C4-2B (cell line): ENCODE measurements around the gene RGL2.

Experiments used
- ZFX ChIP-seq: fragments of 450-650 bp; IDR thresholded peaks from 2 replicates; pipeline ENCODE4 v1.6.1; 2017
- TF ChIP-seq, protein P1 (sequence below): fragments of 450-650 bp; conservative IDR thresholded peaks from 2 replicates; pipeline ENCODE4 v1.5.1; 2017; ENCODE audit warnings: mild to moderate bottlenecking

DNA sequence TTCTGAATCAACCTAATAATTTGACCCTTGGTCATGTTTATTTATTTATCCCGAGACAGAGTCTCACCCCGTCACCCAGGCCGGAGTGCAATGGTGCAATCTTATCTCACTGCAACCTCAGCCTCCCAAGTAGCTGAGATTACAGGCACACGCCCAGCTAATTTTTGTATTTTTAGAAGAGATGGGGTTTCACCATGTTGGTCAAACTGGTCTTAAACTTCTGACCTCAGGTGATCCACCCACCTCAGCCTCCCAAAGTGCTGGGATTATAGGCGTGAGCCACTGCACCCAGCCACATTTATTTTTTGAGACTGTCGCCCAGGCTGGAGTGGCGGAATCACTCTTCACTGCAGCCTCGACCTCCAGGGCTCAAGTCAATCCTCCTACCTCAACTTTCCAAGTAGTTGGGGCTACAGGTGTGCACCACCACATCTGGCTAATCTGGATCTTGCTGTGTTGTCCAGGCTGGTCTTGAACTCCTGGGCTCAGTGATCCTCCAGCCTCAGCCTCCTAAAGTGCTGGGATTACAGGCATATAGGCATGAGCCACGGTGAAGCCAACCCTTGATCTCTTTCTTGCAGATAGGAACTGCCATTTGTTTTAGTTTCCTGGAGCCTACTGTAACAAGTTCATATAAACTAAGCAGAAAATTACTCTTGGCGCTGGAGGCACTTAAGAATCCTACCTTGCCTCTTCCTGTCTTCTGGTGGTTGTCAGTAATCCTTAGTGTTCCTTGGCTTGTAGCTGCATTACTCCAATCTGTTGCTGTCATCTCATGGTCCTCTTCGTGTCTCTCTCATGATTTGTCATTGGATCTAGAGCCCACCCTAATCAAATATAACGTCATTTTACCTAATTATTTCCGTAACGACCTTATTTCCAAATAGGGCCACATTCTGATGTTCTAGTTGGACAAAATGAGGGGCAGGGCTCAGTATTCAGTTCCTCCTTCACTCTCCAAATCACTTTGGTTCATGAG lies 24.5 kb downstream of the RGL2 start:
- TF ChIP-seq, protein P1, sequence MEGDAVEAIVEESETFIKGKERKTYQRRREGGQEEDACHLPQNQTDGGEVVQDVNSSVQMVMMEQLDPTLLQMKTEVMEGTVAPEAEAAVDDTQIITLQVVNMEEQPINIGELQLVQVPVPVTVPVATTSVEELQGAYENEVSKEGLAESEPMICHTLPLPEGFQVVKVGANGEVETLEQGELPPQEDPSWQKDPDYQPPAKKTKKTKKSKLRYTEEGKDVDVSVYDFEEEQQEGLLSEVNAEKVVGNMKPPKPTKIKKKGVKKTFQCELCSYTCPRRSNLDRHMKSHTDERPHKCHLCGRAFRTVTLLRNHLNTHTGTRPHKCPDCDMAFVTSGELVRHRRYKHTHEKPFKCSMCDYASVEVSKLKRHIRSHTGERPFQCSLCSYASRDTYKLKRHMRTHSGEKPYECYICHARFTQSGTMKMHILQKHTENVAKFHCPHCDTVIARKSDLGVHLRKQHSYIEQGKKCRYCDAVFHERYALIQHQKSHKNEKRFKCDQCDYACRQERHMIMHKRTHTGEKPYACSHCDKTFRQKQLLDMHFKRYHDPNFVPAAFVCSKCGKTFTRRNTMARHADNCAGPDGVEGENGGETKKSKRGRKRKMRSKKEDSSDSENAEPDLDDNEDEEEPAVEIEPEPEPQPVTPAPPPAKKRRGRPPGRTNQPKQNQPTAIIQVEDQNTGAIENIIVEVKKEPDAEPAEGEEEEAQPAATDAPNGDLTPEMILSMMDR, result no peak
- no peak for TF ChIP-seq ZFX
